Stimulated activated CD4-positive, alpha-beta T cell treated with anti-CD3 and anti-CD28 coated beads, Interleukin-2, amount 100 ng/mL, for 24 hours (primary cell): ENCODE measurements around the gene PNMT.
A peak's percentile ranks its signal among the peaks of the same experiment; 100 is the strongest.

ENCODE experiments used
- DNase-seq, 2 donors: peaks; one replicate each; pipeline ENCODE4 v3.0.0-alpha.2; 2020

PNMT gene

GRCh38 chr17:39633570-39634183, 34.6 kb upstream of the PNMT start:
- DNase-seq: no peak

- DNase-seq: no peak
These were observed 33.8 kb upstream of the PNMT start for GRCh38 chr17:39634384-39634871.

GRCh38 chr17:39635614-39636176, 32.6 kb upstream of the PNMT start:
- DNase-seq: no peak

GRCh38 chr17:39636587-39636926, 31.7 kb upstream of the PNMT start:
- DNase-seq: no peak

- DNase-seq: peak; percentile 93 to 97
These were observed 31.1 kb upstream of the PNMT start, which contains the start of gene STARD3 for GRCh38 chr17:39636927-39637736. STARD3 (plus strand) TSS chr17:39637144; CDS start chr17:39653532, 16,388 bp downstream.

GRCh38 chr17:39638317-39638716, 29.9 kb upstream of the PNMT start:
- no peak for DNase-seq

- DNase-seq: no peak
These were observed 29.2 kb upstream of the PNMT start for GRCh38 chr17:39639043-39639442.

- DNase-seq: no peak
These were observed 28.4 kb upstream of the PNMT start for GRCh38 chr17:39639566-39640458.

GRCh38 chr17:39640591-39641031, 27.6 kb upstream of the PNMT start:
- DNase-seq: no peak

- no peak for DNase-seq
These were observed 27.2 kb upstream of the PNMT start for GRCh38 chr17:39641097-39641496.

GRCh38 chr17:39641883-39642282, 26.4 kb upstream of the PNMT start:
- DNase-seq: no peak

GRCh38 chr17:39642291-39643074, 25.8 kb upstream of the PNMT start:
- DNase-seq: no peak

- DNase-seq: no peak
These were observed 25.0 kb upstream of the PNMT start for GRCh38 chr17:39643271-39643670.

- no peak for DNase-seq
These were observed 21.0 kb upstream of the PNMT start for GRCh38 chr17:39647256-39647655.

- DNase-seq: no peak
These were observed 19.5 kb upstream of the PNMT start for GRCh38 chr17:39648616-39649366.

GRCh38 chr17:39650121-39650579, 18.1 kb upstream of the PNMT start:
- DNase-seq: no peak

- no peak for DNase-seq
These were observed 16.2 kb upstream of the PNMT start for GRCh38 chr17:39651923-39652586.

- DNase-seq: no peak
These were observed 15.5 kb upstream of the PNMT start for GRCh38 chr17:39652587-39653315.

- no peak for DNase-seq
These were observed 15.0 kb upstream of the PNMT start for GRCh38 chr17:39653316-39653661.
